Brain microvascular endothelial cell (primary cell): Measurements from ENCODE around the gene SAMD3.

Source experiments
- DNase-seq: peaks from one replicate; pipeline ENCODE4 v3.0.0-alpha.2; 2020
- H3K27ac ChIP-seq: fragments of 250-450 bp; sonication (Bioruptor Pico); 2 replicates; pipeline ENCODE4 v1.5.1; 2020; ENCODE audit warnings: mild to moderate bottlenecking, moderate library complexity
- H3K27me3 ChIP-seq: fragments of 250-450 bp; sonication (Bioruptor Pico); replicated peaks from 2 replicates; pipeline ENCODE4 v1.5.1; 2020; ENCODE audit warnings: mild to moderate bottlenecking
- H3K36me3 ChIP-seq: fragments of 250-450 bp; sonication (Bioruptor Pico); replicated peaks from 2 replicates; pipeline ENCODE4 v1.5.1; 2020; ENCODE audit warnings: mild to moderate bottlenecking
- H3K4me3 ChIP-seq: 2 replicates; pipeline ENCODE4 v1.5.1; 2011; ENCODE audit warnings: low read depth, mild to moderate bottlenecking, control low read depth, low read length, moderate library complexity
- CTCF ChIP-seq: IDR thresholded peaks from 2 replicates; pipeline ENCODE4 v1.5.1; 2011; ENCODE audit warnings: low read depth, mild to moderate bottlenecking, moderate library complexity, low read length, control low read depth, inconsistent platforms; ENCODE audit errors: missing control alignments
- in situ Hi-C: cut with HindIII; loops from 2 replicates; pipeline ENCODE4 v1.10.0; 2017; ENCODE audit warnings: low sequenced_read_pairs, low pct_ligation_motif_present

Gene SAMD3

GRCh38 chr6:130167655-130168054 lies 55.1 kb downstream of the SAMD3 start:
- Histone ChIP-seq H3K27me3 (no peaks in the 10 kb centered on the region), H3K36me3 (no peaks in the 10 kb centered on the region), H3K27ac (no peak overlapping the region), H3K4me3 (no peak overlapping the region)
- DNase-seq: no peak
- in situ Hi-C loops: no loop called here
- TF ChIP-seq CTCF: no peak

GRCh38 chr6:130164251-130164650 lies 58.5 kb downstream of the SAMD3 start:
- Histone ChIP-seq H3K4me3 (no peak overlapping the region), H3K36me3 (no peaks in the 10 kb centered on the region), H3K27me3 (no peaks in the 10 kb centered on the region), H3K27ac (no peak overlapping the region)
- TF ChIP-seq CTCF: no peak
- no peak for DNase-seq
- in situ Hi-C loops: no loop called here

- no peak overlapping the region for H3K4me3 ChIP-seq
- H3K36me3 ChIP-seq: no peaks in the 10 kb centered on the region
- no peak overlapping the region for H3K27ac ChIP-seq
- H3K27me3 ChIP-seq: no peaks in the 10 kb centered on the region
- in situ Hi-C loops: no loop called here
- TF ChIP-seq CTCF: no peak
- DNase-seq: no peak
These were observed 59.5 kb downstream of the SAMD3 start for GRCh38 chr6:130163266-130163665.

GRCh38 chr6:130162421-130162820 lies 60.3 kb downstream of the SAMD3 start:
- in situ Hi-C loops: no loop called here
- no peak for DNase-seq
- TF ChIP-seq CTCF: no peak
- Histone ChIP-seq H3K27ac (no peak overlapping the region), H3K27me3 (no peaks in the 10 kb centered on the region), H3K4me3 (no peak overlapping the region), H3K36me3 (no peaks in the 10 kb centered on the region)

GRCh38 chr6:130161683-130162404 lies 60.9 kb downstream of the SAMD3 start:
- H3K27ac ChIP-seq: no peak overlapping the region
- H3K27me3 ChIP-seq: no peaks in the 10 kb centered on the region
- DNase-seq: no peak
- no peak for TF ChIP-seq CTCF
- in situ Hi-C loops: no loop called here
- H3K36me3 ChIP-seq: no peaks in the 10 kb centered on the region
- H3K4me3 ChIP-seq: no peak overlapping the region

- H3K27me3 ChIP-seq: no peaks in the 10 kb centered on the region
- TF ChIP-seq CTCF: no peak
- in situ Hi-C loops: no loop called here
- H3K4me3 ChIP-seq: no peak overlapping the region
- no peak overlapping the region for H3K27ac ChIP-seq
- no peak for DNase-seq
- no peaks in the 10 kb centered on the region for H3K36me3 ChIP-seq
These were observed 62.8 kb downstream of the SAMD3 start for GRCh38 chr6:130159956-130160355.
